ENCODE results near the gene NCBP2L.

DNA sequence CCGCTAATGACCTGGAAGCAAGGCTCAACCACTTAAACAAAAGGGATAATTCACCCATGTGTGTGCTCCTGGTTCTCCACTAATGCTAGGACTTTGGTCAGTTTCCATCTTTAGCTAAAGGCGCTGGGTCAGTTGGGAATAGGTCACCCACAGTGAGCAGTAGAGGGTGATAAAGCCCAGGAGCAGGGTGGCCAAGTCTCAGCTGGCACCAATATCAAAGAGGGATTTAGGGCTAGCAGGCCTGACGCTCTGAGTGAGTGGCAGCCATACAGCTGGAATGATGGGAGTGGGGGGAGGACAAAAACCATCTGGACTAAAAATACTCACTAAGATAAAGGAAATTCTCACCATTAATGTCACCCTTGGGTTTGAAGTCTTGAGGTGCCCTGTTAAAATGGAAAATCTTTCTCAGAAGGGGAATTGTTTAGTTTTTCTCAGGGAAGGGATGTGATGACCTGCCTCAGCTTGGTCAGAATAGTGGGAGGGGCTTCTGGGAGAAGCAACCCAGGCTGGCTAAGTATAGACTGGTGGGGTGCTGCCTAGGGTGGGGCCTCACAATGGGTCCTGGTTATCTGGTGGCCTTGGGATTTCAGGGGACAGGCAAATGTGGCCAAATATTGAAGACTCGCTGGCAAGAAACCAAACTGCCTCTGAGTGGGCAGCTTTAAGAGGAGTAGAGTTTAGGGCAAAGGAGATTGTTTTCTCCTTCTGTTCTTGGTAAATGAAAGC is 49.0 kb upstream of the NCBP2L start:
- TF ChIP-seq, protein P1, sequence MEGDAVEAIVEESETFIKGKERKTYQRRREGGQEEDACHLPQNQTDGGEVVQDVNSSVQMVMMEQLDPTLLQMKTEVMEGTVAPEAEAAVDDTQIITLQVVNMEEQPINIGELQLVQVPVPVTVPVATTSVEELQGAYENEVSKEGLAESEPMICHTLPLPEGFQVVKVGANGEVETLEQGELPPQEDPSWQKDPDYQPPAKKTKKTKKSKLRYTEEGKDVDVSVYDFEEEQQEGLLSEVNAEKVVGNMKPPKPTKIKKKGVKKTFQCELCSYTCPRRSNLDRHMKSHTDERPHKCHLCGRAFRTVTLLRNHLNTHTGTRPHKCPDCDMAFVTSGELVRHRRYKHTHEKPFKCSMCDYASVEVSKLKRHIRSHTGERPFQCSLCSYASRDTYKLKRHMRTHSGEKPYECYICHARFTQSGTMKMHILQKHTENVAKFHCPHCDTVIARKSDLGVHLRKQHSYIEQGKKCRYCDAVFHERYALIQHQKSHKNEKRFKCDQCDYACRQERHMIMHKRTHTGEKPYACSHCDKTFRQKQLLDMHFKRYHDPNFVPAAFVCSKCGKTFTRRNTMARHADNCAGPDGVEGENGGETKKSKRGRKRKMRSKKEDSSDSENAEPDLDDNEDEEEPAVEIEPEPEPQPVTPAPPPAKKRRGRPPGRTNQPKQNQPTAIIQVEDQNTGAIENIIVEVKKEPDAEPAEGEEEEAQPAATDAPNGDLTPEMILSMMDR (IDR thresholded peaks at IDR 0.05; ENCODE audit: borderline replicate concordance, extremely low read depth, low read length, poor library complexity, severe bottlenecking) = no peak
- no peak for TF ChIP-seq EZH2 (IDR thresholded peaks at IDR 0.05; ENCODE audit: borderline replicate concordance, low read depth, low read length, severe bottlenecking)
